Bone marrow (tissue), 2 donors: ENCODE measurements around the gene CFAP54.
"Not testable (repeated sequence)": the region's sequence is repeated elsewhere in the genome, so short reads cannot be mapped to it uniquely, and the experiment has no call there.

Experiments used
- DNase-seq, 2 donors: peaks; one replicate each; lab custom pipeline; 2025; lab: John Stamatoyannopoulos, UW

The CFAP54 gene

GRCh38 chr12:96513681-96514080 is 24.3 kb downstream of the CFAP54 start:
- no peak for DNase-seq

GRCh38 chr12:96514328-96514727 is 25.0 kb downstream of the CFAP54 start:
- no peak for DNase-seq

- peak; percentile 5 to 21 for DNase-seq
Measured at GRCh38 chr12:96516472-96517430, 27.4 kb downstream of the CFAP54 start.

- DNase-seq: no peak
Measured at GRCh38 chr12:96520767-96521166, 31.4 kb downstream of the CFAP54 start.

GRCh38 chr12:96521895-96522682 is 32.7 kb downstream of the CFAP54 start:
- DNase-seq: no peak

GRCh38 chr12:96522690-96523089 is 33.3 kb downstream of the CFAP54 start:
- DNase-seq: no peak

GRCh38 chr12:96526110-96526509 is 36.7 kb downstream of the CFAP54 start:
- DNase-seq: no peak

GRCh38 chr12:96529912-96530311 is 40.5 kb downstream of the CFAP54 start:
- DNase-seq: no peak

GRCh38 chr12:96534339-96534738 is 45.0 kb downstream of the CFAP54 start:
- DNase-seq: no peak

GRCh38 chr12:96548384-96548783 is 59.0 kb downstream of the CFAP54 start:
- no peak for DNase-seq

- DNase-seq: no peak
Measured at GRCh38 chr12:96549341-96549740, 60.0 kb downstream of the CFAP54 start.

GRCh38 chr12:96570579-96570978 is 81.2 kb downstream of the CFAP54 start:
- no peak for DNase-seq

- DNase-seq: no peak
Measured at GRCh38 chr12:96571101-96571862, 81.9 kb downstream of the CFAP54 start.

GRCh38 chr12:96578526-96579125 is 89.2 kb downstream of the CFAP54 start:
- peak in 1 of 2 donors; percentile 24 for DNase-seq

- DNase-seq: no peak
Measured at GRCh38 chr12:96585977-96586376, 96.6 kb downstream of the CFAP54 start.

GRCh38 chr12:96587691-96588090 is 98.3 kb downstream of the CFAP54 start:
- no peak for DNase-seq

GRCh38 chr12:96590970-96591369 is 101.6 kb downstream of the CFAP54 start:
- DNase-seq: no peak

- not testable (repeated sequence) for DNase-seq
Measured at GRCh38 chr12:96604374-96604773, 115.0 kb downstream of the CFAP54 start.

- DNase-seq: no peak
Measured at GRCh38 chr12:96605684-96606083, 116.3 kb downstream of the CFAP54 start.

- no peak for DNase-seq
Measured at GRCh38 chr12:96606134-96606533, 116.8 kb downstream of the CFAP54 start.

- DNase-seq: no peak
Measured at GRCh38 chr12:96606644-96607043, 117.3 kb downstream of the CFAP54 start.

GRCh38 chr12:96617178-96617577 is 127.8 kb downstream of the CFAP54 start:
- DNase-seq: no peak
